Glomerular visceral epithelial cell (primary cell): ENCODE results near the gene IGSF9B.

Source experiments
- DNase-seq: peaks from one replicate; pipeline ENCODE4 v3.0.0-alpha.2; 2016; ENCODE audit errors: extremely low spot score

Gene IGSF9B

GRCh38 chr11:133860151-133860550 lies 96.6 kb downstream of the IGSF9B start:
- no peak for DNase-seq
